Astrocyte (in vitro differentiated cells and primary cell): Measurements from ENCODE around the gene BMPER.

ENCODE experiments used
- EZH2 ChIP-seq: IDR thresholded peaks from 2 replicates; pipeline ENCODE4 v1.6.1; 2012; ENCODE audit warnings: mild to moderate bottlenecking, low read length, inconsistent platforms; ENCODE audit not compliant: insufficient read depth
- TF ChIP-seq, protein P1 (sequence below): IDR thresholded peaks from 2 replicates; pipeline ENCODE4 v1.5.1; 2011; ENCODE audit warnings: low read depth, mild to moderate bottlenecking, inconsistent platforms, low read length, moderate library complexity; ENCODE audit not compliant: insufficient read depth

DNA sequence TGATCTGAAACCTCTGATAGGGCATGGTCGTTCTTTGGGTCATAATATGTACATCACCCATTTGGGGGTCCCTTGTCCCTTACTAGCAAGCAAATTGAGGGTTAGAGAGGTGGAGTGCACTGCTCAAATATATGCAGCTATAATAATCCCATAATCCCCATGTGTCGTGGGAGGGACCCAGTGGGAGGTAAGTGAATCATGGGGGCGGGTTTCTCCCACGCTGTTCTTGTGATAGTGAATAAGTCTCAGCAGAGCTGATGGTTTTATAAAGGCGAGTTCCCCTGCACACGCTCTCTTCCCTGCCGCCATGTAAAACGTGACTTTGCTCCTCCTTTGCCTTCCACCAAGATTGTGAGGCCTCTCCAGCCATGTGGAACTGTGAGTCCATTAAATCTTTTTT is 262.7 kb downstream of the BMPER start:
- TF ChIP-seq, protein P1, sequence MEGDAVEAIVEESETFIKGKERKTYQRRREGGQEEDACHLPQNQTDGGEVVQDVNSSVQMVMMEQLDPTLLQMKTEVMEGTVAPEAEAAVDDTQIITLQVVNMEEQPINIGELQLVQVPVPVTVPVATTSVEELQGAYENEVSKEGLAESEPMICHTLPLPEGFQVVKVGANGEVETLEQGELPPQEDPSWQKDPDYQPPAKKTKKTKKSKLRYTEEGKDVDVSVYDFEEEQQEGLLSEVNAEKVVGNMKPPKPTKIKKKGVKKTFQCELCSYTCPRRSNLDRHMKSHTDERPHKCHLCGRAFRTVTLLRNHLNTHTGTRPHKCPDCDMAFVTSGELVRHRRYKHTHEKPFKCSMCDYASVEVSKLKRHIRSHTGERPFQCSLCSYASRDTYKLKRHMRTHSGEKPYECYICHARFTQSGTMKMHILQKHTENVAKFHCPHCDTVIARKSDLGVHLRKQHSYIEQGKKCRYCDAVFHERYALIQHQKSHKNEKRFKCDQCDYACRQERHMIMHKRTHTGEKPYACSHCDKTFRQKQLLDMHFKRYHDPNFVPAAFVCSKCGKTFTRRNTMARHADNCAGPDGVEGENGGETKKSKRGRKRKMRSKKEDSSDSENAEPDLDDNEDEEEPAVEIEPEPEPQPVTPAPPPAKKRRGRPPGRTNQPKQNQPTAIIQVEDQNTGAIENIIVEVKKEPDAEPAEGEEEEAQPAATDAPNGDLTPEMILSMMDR: no peak
- TF ChIP-seq EZH2: no peak
